Mesothelial cell of epicardium (in vitro differentiated cells): Measurements from ENCODE around the gene ZFYVE28. TPM values are rescaled to one million over a fixed set of nuclear protein-coding genes. Genes with fewer than 3 reads are reported as not detected.

ENCODE experiments used
- DNase-seq, 2 experiments: peaks; one replicate each; pipeline ENCODE4 v3.0.0; 2021; ENCODE audit warnings: low spot score in 2 of 2; ENCODE audit not compliant: unreplicated experiment in 2 of 2
- H3K27ac Mint-ChIP-seq: 2 replicates; pipeline ENCODE4 v1.8.0; 2021; ENCODE audit warnings: mixed read lengths
- H3K27me3 Mint-ChIP-seq: 2 replicates; pipeline ENCODE4 v1.8.0; 2021; ENCODE audit warnings: low read depth, mixed read lengths
- H3K36me3 Mint-ChIP-seq: 2 replicates; pipeline ENCODE4 v1.8.0; 2021; ENCODE audit warnings: mixed read lengths
- H3K4me1 Mint-ChIP-seq: 2 replicates; pipeline ENCODE4 v1.8.0; 2021; ENCODE audit warnings: mixed read lengths
- H3K4me3 Mint-ChIP-seq: 2 replicates; pipeline ENCODE4 v1.8.0; 2021; ENCODE audit warnings: mild to moderate bottlenecking, moderate library complexity, mixed read lengths
- H3K9me3 Mint-ChIP-seq: 2 replicates; pipeline ENCODE4 v1.8.0; 2021; ENCODE audit warnings: mixed read lengths
- CTCF ChIP-seq: fragments of 200-600 bp; sonication (generic); IDR thresholded peaks from one replicate; pipeline ENCODE4 v1.5.0; 2021; ENCODE audit warnings: antibody characterized with exemption; ENCODE audit not compliant: unreplicated experiment
- total RNA-seq: library from RNA; stranded (reverse); gene quantifications from 3 replicates; pipeline ENCODE4 v1.2.1, GENCODE V29; 2021

Gene ZFYVE28
- total RNA-seq, 1 donor from 2014 or later: 0.51 TPM

- Mint-ChIP-seq H3K27me3 (peaks cover 89% of the 10 kb centered on the region), H3K9me3 (no peaks in the 10 kb centered on the region), H3K27ac (no peak overlapping the region), H3K4me3 (peak overlapping the region; percentile 24), H3K36me3 (no peaks in the 10 kb centered on the region), H3K4me1 (peaks cover 15% of the 10 kb centered on the region)
- DNase-seq: no peak
- no peak for TF ChIP-seq CTCF
Measured at GRCh38 chr4:2416564-2417225, 1.8 kb downstream of the ZFYVE28 start.

- Mint-ChIP-seq H3K4me1 (peaks cover 15% of the 10 kb centered on the region), H3K27me3 (peaks cover 89% of the 10 kb centered on the region), H3K9me3 (no peaks in the 10 kb centered on the region), H3K36me3 (no peaks in the 10 kb centered on the region), H3K4me3 (peak overlapping the region; percentile 22), H3K27ac (no peak overlapping the region)
- no peak for DNase-seq
- TF ChIP-seq CTCF: no peak
Measured at GRCh38 chr4:2415881-2416563, 2.4 kb downstream of the ZFYVE28 start.

GRCh38 chr4:2415213-2415612 lies 3.2 kb downstream of the ZFYVE28 start:
- H3K36me3 Mint-ChIP-seq: no peaks in the 10 kb centered on the region
- no peaks in the 10 kb centered on the region for H3K9me3 Mint-ChIP-seq
- no peak for TF ChIP-seq CTCF
- H3K4me3 Mint-ChIP-seq: no peak overlapping the region
- no peak overlapping the region for H3K27ac Mint-ChIP-seq
- H3K4me1 Mint-ChIP-seq: peaks cover 15% of the 10 kb centered on the region
- DNase-seq: no peak
- peaks cover 86% of the 10 kb centered on the region for H3K27me3 Mint-ChIP-seq

GRCh38 chr4:2413821-2414610 lies 4.4 kb downstream of the ZFYVE28 start:
- TF ChIP-seq CTCF: no peak
- Mint-ChIP-seq H3K36me3 (no peaks in the 10 kb centered on the region), H3K27ac (no peak overlapping the region), H3K27me3 (peaks cover 77% of the 10 kb centered on the region), H3K9me3 (no peaks in the 10 kb centered on the region), H3K4me1 (peaks cover 12% of the 10 kb centered on the region), H3K4me3 (no peak overlapping the region)
- no peak for DNase-seq

GRCh38 chr4:2412885-2413716 lies 5.3 kb downstream of the ZFYVE28 start:
- H3K27me3 Mint-ChIP-seq: peaks cover 75% of the 10 kb centered on the region
- no peaks in the 10 kb centered on the region for H3K36me3 Mint-ChIP-seq
- no peak for TF ChIP-seq CTCF
- peak overlapping the region; percentile 1 for H3K4me3 Mint-ChIP-seq
- H3K27ac Mint-ChIP-seq: no peak overlapping the region
- peak in 1 of 2 experiments; percentile 65 for DNase-seq
- H3K9me3 Mint-ChIP-seq: no peaks in the 10 kb centered on the region
- H3K4me1 Mint-ChIP-seq: peaks cover 11% of the 10 kb centered on the region
